Subcutaneous adipose tissue (tissue), 4 donors: ENCODE measurements around the gene SIRT4. TPM values are rescaled to one million over a fixed set of nuclear protein-coding genes. Genes with fewer than 3 reads are reported as not detected.

Experiments
- CTCF ChIP-seq: fragments of 450-650 bp; IDR thresholded peaks from one replicate; pipeline ENCODE4 v1.5.1; 2016; ENCODE audit warnings: low read depth, mild to moderate bottlenecking, control low read depth, antibody characterized with exemption, moderate library complexity
- total RNA-seq, 4 donors: library from RNA; depleted of rRNA; stranded (reverse); fragments of >200 nt; gene quantifications; one replicate each; pipeline ENCODE4 v1.1.0, GENCODE V29; 2016

Gene SIRT4
- total RNA-seq, 4 donors from 2014 or later: 0.82 to 10.0 (median 1.4) TPM

- TF ChIP-seq CTCF: no peak
Measured at GRCh38 chr12:120331390-120331789, 29.3 kb downstream of the SIRT4 start.

GRCh38 chr12:120332041-120332440 is 29.9 kb downstream of the SIRT4 start:
- no peak for TF ChIP-seq CTCF

GRCh38 chr12:120332523-120332922 is 30.4 kb downstream of the SIRT4 start:
- no peak for TF ChIP-seq CTCF

- no peak for TF ChIP-seq CTCF
Measured at GRCh38 chr12:120337730-120338129, 35.6 kb downstream of the SIRT4 start.

GRCh38 chr12:120339256-120339655 is 37.1 kb downstream of the SIRT4 start:
- no peak for TF ChIP-seq CTCF

GRCh38 chr12:120342175-120343038 is 40.3 kb downstream of the SIRT4 start:
- TF ChIP-seq CTCF: no peak

GRCh38 chr12:120343039-120343537 is 41.0 kb downstream of the SIRT4 start:
- TF ChIP-seq CTCF: no peak
